ENCODE measurements around the gene SLC38A7. TPM values are rescaled to one million over a fixed set of nuclear protein-coding genes. Genes with fewer than 3 reads are reported as not detected.

The SLC38A7 gene
- total RNA-seq, 2 experiments from 2014 or later = 5.5 to 12.0 TPM

DNA sequence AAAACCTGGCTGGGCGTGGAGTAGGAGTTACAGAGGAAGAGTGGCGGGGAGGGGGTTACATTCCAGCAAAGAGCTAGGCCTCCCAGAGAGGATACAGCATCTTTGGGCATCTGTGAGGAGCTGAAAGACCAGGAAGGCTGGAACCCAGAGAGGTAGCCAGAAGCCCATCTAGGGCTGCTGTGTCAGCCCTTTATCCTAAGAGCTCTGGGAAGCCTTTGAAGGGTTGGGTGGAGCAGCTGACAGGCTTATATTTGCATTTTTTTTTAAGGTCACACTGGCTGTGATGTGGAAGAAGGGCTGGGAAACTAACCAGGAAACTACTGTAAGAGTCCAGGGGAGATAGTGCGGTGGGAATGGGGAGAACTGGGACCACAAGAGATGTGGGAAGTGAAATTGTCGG, 48.1 kb downstream of the SLC38A7 start:
- DNase-seq (ENCODE audit: low spot score) = no peak
- Histone ChIP-seq H4K20me1 (ENCODE audit: insufficient read depth, low read length) (no peaks in the 10 kb centered on the region), H2AFZ (ENCODE audit: low read length) (no peak overlapping the region), H3K9me2 (ENCODE audit: insufficient read depth, low read length) (no peaks in the 10 kb centered on the region), H3K27ac (ENCODE audit: low read depth, low read length, poor library complexity, severe bottlenecking) (no peak overlapping the region), H3K4me3 (ENCODE audit: low read depth, low read length, poor library complexity, severe bottlenecking) (no peak overlapping the region), H3K4me2 (ENCODE audit: low read length) (no peak overlapping the region), H3K36me3 (ENCODE audit: insufficient read depth, low read length) (no peaks in the 10 kb centered on the region), H3K9me3 (ENCODE audit: low read length) (no peaks in the 10 kb centered on the region), H3K4me1 (ENCODE audit: insufficient read depth, low read length, poor library complexity, severe bottlenecking) (peaks cover 7% of the 10 kb centered on the region), H3K79me2 (ENCODE audit: insufficient read depth, low read depth, low read length) (no peaks in the 10 kb centered on the region)
- intact Hi-C loops (cut with micrococcal nuclease; ENCODE audit: unreplicated experiment) = no loop called here
- BruUV-seq (replicated peaks) = no TSS peak
- POLR2A ChIA-PET = interaction anchor here (1.0 to 1.4 kb wide), 2 partner anchors 15 to 92 kb away, joined by 5 to 6 read pairs; no protein-coding TSS in a partner anchor
- CTCF ChIA-PET (ENCODE audit: unreplicated experiment) = no interaction called here
- TF ChIP-seq EZH2phosphoT487 (IDR thresholded peaks at IDR 0.05; ENCODE audit: borderline replicate concordance, low read depth, low read length) = no peak
- TF ChIP-seq, protein P1, sequence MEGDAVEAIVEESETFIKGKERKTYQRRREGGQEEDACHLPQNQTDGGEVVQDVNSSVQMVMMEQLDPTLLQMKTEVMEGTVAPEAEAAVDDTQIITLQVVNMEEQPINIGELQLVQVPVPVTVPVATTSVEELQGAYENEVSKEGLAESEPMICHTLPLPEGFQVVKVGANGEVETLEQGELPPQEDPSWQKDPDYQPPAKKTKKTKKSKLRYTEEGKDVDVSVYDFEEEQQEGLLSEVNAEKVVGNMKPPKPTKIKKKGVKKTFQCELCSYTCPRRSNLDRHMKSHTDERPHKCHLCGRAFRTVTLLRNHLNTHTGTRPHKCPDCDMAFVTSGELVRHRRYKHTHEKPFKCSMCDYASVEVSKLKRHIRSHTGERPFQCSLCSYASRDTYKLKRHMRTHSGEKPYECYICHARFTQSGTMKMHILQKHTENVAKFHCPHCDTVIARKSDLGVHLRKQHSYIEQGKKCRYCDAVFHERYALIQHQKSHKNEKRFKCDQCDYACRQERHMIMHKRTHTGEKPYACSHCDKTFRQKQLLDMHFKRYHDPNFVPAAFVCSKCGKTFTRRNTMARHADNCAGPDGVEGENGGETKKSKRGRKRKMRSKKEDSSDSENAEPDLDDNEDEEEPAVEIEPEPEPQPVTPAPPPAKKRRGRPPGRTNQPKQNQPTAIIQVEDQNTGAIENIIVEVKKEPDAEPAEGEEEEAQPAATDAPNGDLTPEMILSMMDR (conservative IDR thresholded peaks at IDR 0.05; ENCODE audit: low read length) = no peak

DNA sequence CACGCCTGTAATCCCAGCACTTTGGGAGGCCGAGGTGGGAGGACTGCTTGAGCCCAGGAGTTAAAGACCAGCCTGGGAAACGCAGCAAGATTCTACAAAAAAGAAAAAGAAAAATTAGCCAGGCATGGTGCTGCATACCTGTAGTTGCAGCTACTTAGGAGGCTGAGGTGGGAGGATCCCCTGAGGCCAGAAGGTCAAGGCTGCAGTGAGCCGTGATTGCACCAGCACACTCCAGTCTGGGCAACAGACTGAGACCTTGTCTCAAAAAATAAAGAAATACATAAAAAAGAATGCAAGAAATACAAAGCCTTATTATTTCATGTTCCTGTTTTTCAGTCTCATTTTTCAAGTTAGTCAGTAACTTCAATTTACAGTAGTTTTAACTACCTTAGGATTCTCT, 49.1 kb downstream of the SLC38A7 start:
- H4K20me1 ChIP-seq (ENCODE audit: insufficient read depth, low read length) = no peaks in the 10 kb centered on the region
- peak overlapping the region; percentile 58; the same call in 1 of the 2 replicates for H2AFZ ChIP-seq (ENCODE audit: low read length)
- H3K4me3 ChIP-seq (ENCODE audit: low read depth, low read length, poor library complexity, severe bottlenecking) = no peak overlapping the region
- H3K27ac ChIP-seq (ENCODE audit: low read depth, low read length, poor library complexity, severe bottlenecking) = no peak overlapping the region
- TF ChIP-seq, protein P1 (conservative IDR thresholded peaks at IDR 0.05; ENCODE audit: low read length) = no peak
- H3K9me3 ChIP-seq (ENCODE audit: low read length) = no peaks in the 10 kb centered on the region
- CTCF ChIA-PET (ENCODE audit: unreplicated experiment) = no interaction called here
- H3K79me2 ChIP-seq (ENCODE audit: insufficient read depth, low read depth, low read length) = no peaks in the 10 kb centered on the region
- no peaks in the 10 kb centered on the region for H3K36me3 ChIP-seq (ENCODE audit: insufficient read depth, low read length)
- intact Hi-C loops (cut with micrococcal nuclease; ENCODE audit: unreplicated experiment) = no loop called here
- no TSS peak for BruUV-seq (replicated peaks)
- no peak for DNase-seq (ENCODE audit: low spot score)
- peaks cover 10% of the 10 kb centered on the region for H3K4me1 ChIP-seq (ENCODE audit: insufficient read depth, low read length, poor library complexity, severe bottlenecking)
- H3K9me2 ChIP-seq (ENCODE audit: insufficient read depth, low read length) = no peaks in the 10 kb centered on the region
- POLR2A ChIA-PET = interaction anchor here (0.7 to 1.4 kb wide), 4 partner anchors 16 to 130 kb away, joined by 3 to 6 read pairs (median 4); no protein-coding TSS in a partner anchor
- H3K4me2 ChIP-seq (ENCODE audit: low read length) = no peak overlapping the region

DNA sequence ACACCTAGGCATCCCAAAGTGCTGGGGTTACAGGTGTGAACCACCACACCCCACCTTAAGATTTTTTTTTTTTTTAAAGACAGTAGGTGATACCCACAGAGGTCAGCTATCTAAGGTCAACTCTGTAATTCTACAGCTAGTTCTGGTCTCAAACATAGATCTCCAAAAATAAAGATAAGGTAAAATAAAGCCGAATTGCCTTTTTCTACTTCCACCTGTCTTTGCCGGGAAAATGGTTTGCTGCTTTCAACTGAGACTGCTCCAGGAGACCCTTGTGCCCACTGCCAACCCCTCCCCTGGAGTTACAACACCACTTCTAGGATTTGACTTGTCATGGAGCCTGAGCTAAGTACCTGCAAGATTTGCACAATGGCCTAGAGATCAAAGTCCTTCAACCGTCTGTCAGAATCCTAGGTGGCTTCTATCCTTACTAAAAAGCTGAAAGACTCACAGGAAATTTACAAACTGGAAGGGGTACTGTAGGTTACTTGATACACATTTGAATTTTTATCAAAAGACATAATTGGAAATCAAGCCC, 50.2 kb downstream of the SLC38A7 start:
- H3K4me1 ChIP-seq (ENCODE audit: insufficient read depth, low read length, poor library complexity, severe bottlenecking) = peaks cover 11% of the 10 kb centered on the region
- 0 out of 2 replicates have a peak, but pooled peaks cover 1% of the 10 kb centered on the region for H3K36me3 ChIP-seq (ENCODE audit: insufficient read depth, low read length)
- no peak overlapping the region for H3K27ac ChIP-seq (ENCODE audit: low read depth, low read length, poor library complexity, severe bottlenecking)
- intact Hi-C loops (cut with micrococcal nuclease; ENCODE audit: unreplicated experiment) = no loop called here
- no peak overlapping the region for H3K4me3 ChIP-seq (ENCODE audit: low read depth, low read length, poor library complexity, severe bottlenecking)
- no peaks in the 10 kb centered on the region for H4K20me1 ChIP-seq (ENCODE audit: insufficient read depth, low read length)
- DNase-seq (ENCODE audit: low spot score) = no peak
- no TSS peak for BruUV-seq (replicated peaks)
- H3K4me2 ChIP-seq (ENCODE audit: low read length) = no peak overlapping the region
- POLR2A ChIA-PET = interaction anchor here (1.2 kb wide), 1 partner anchor 96 kb away, joined by 3 read pairs; no protein-coding TSS in a partner anchor
- H3K9me3 ChIP-seq (ENCODE audit: low read length) = no peaks in the 10 kb centered on the region
- no peak overlapping the region for H2AFZ ChIP-seq (ENCODE audit: low read length)
- H3K79me2 ChIP-seq (ENCODE audit: insufficient read depth, low read depth, low read length) = peaks cover 3% of the 10 kb centered on the region
- CTCF ChIA-PET (ENCODE audit: unreplicated experiment) = no interaction called here
- no peaks in the 10 kb centered on the region for H3K9me2 ChIP-seq (ENCODE audit: insufficient read depth, low read length)
- TF ChIP-seq, protein P1 (conservative IDR thresholded peaks at IDR 0.05; ENCODE audit: low read length) = no peak
- no peak for TF ChIP-seq EZH2phosphoT487 (IDR thresholded peaks at IDR 0.05; ENCODE audit: borderline replicate concordance, low read depth, low read length)
